ENCODE data around the gene TWIST2. TPM values are rescaled to one million over a fixed set of nuclear protein-coding genes. Genes with fewer than 3 reads are reported as not detected.
A peak's percentile ranks its signal among the peaks of the same experiment; 100 is the strongest.

TWIST2 gene
- total RNA-seq, 2 experiments from 2014 or later = not detected

DNA sequence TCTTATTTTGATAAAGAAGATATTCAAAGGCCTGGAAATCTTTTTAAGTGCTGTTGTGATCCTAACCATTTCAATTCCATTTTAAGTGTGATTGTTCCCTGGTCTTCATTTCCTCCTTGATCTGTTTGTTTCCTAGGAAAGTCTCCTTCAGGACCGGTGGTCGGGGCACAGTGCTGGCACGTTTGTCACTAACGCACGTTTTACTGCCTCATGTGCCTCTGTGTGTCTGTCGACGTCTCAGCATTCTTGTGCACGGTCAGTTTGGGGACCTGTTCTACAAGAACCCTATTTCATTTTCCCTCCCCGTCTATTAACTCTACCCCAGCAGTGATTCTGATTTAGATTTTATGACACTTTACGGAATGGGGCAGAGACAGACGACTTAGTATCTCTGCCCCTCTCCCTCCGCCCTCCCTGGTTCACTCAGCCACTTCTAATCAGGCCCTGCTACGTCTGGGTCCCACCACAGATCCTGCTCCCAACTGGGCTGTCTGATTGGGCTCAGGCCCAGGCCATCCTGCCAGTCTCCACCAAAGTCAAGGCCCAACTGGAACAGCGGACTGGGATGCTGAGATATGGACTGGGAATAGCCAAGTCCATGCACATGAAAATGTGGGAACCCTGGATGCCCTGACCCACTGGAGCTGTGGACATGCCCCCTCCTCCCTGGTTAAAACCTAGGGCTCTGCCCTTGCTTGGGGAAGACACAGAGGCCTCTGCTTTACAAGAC is 95.6 kb downstream of the TWIST2 start:
- Mint-ChIP-seq H3K4me1 (ENCODE audit: low read depth) (peaks cover 11% of the 10 kb centered on the region), H3K27ac (no peak overlapping the region), H3K27me3 (no peaks in the 10 kb centered on the region), H3K4me3 (no peak overlapping the region), H3K9me3 (no peaks in the 10 kb centered on the region), H3K36me3 (no peaks in the 10 kb centered on the region)
- DNase-seq = no peak
- POLR2A ChIA-PET = no interaction called here
- intact Hi-C loops (cut with micrococcal nuclease) = no loop called here
- CTCF ChIA-PET = no interaction called here

DNA sequence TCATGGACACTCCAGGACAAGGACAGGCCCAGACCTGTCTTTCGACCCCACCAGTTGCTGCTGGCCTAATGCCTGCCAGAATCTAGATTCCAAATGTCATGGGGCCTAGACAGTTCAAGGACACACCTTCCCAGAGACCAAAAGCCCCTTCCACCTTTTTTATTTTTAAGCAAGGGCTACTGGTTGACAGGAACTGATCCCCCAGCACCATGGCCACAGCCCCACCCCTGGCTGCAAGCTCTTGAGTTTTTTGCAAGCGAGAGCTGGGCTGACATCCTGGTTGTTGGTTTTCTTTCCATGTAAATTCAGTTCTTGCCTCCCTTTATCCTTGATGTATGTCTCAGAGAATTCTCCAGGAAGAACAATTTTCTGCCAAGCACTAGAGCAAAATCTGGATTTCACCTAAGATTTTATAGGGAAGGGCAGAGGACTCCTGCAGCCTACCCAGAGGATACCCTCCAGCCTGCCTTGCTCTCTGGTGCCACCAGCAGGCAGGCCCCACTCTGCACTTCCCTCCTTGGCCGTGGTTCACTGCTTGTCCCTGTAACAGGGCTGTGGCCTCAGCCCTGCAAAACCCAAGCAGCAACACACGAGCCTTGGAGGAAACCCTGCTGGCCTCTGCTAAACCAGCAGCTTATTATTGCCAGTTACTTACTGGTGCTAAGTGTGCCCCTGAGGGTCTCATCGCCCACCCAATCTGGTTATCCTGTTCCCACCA is 97.7 kb downstream of the TWIST2 start:
- peak; percentile 27 for DNase-seq
- ChIA-PET POLR2A (no interaction called here), CTCF (interaction anchor here (1.0 kb wide), 1 partner anchor 87 kb away, joined by 3 read pairs; no protein-coding TSS in a partner anchor)
- peaks cover 13% of the 10 kb centered on the region for H3K4me1 Mint-ChIP-seq (ENCODE audit: low read depth)
- H3K27me3 Mint-ChIP-seq = no peaks in the 10 kb centered on the region
- H3K9me3 Mint-ChIP-seq = no peaks in the 10 kb centered on the region
- intact Hi-C loops (cut with micrococcal nuclease) = no loop called here
- no peak overlapping the region for H3K27ac Mint-ChIP-seq
- H3K4me3 Mint-ChIP-seq = no peak overlapping the region
- H3K36me3 Mint-ChIP-seq = no peaks in the 10 kb centered on the region

DNA sequence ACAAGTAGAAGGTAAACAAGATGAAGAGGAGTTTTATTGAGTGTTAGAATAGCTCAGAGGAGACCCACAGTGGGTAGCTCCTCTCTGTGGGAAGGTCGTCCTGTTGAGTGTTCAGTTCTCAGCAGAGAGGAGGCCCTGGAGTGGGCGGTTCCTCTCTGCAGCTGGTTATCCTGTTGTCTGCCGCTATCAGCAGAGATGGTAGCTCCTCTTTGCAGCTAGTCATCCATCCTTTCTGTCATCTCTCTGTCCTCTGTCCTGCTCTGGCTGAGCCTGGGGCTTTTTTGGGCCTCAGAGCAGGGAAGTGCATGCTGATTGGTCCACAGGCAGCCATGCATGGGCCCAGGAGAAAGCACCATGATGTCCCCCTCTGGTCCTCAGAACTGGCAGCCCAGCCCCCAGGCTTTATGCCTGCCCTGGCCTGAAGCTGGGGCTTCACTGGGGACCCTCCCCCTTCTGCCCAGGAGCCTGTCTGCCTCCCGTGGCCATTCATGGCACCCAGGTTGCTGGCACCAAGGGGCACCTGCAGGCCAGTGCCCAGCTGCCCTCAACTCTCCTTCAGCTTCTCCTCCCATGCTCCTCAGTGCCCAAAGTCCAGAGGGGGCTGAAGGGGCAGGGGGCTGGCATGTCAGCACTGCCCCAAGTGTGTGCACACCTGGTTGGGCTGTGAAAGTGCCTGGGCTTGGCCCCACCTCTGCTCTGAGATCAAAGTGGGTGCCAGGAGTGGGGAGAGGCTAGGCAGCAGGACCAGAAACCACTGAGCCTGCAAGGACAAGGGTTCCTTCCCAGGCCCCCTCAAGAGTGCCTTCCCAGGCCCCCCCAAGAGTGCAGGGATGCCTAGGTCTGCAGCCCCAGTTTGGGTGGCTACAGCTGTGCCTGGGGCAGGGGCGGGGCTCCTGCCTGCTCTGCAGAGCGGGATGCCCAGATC is 98.7 kb downstream of the TWIST2 start:
- H3K4me1 Mint-ChIP-seq (ENCODE audit: low read depth) = peaks cover 13% of the 10 kb centered on the region
- CTCF ChIA-PET = interaction anchor here (1.0 kb wide), 1 partner anchor 86 kb away, joined by 3 read pairs; no protein-coding TSS in a partner anchor

DNA sequence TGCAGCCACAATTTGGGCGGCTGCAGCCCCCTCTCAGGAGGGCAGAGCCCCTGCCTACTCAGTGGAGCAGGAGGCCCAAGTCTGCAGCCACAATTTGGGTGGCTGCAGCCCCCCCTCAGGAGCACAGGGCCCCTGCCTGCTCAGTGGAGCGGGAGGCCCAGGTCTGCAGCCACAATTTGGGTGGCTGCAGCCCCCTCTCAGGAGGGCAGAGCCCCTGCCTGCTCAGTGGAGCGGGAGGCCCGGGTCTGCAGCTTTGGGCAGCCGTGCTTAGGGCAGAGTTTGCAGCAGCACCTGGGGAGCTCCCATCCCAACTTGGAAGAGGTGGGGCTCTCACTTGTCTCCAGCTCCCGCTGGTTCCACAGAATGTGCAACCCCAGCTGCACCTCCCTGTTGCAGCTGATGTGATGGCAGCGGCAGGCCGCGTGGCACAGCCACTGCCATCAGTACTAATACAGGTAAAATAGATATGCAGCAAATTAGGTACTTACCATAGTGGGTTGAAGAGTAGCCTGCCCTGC is 99.4 kb downstream of the TWIST2 start:
- DNase-seq = peak; percentile 4
- no peak overlapping the region for H3K27ac Mint-ChIP-seq
- intact Hi-C loops (cut with micrococcal nuclease) = no loop called here
- no peak overlapping the region for H3K4me3 Mint-ChIP-seq
- no peaks in the 10 kb centered on the region for H3K9me3 Mint-ChIP-seq
- peaks cover 13% of the 10 kb centered on the region for H3K4me1 Mint-ChIP-seq (ENCODE audit: low read depth)
- ChIA-PET CTCF (no interaction called here), POLR2A (no interaction called here)
- H3K27me3 Mint-ChIP-seq = no peaks in the 10 kb centered on the region
- H3K36me3 Mint-ChIP-seq = no peaks in the 10 kb centered on the region

More for the DNA sequence above, 98.7 kb downstream of the TWIST2 start:
- no peak overlapping the region for H3K4me3 Mint-ChIP-seq
- DNase-seq = peak; percentile 5
- POLR2A ChIA-PET = no interaction called here
- H3K27ac Mint-ChIP-seq = no peak overlapping the region
- no peaks in the 10 kb centered on the region for H3K36me3 Mint-ChIP-seq
- H3K27me3 Mint-ChIP-seq = no peaks in the 10 kb centered on the region
- no peaks in the 10 kb centered on the region for H3K9me3 Mint-ChIP-seq
- intact Hi-C loops (cut with micrococcal nuclease) = no loop called here

DNA sequence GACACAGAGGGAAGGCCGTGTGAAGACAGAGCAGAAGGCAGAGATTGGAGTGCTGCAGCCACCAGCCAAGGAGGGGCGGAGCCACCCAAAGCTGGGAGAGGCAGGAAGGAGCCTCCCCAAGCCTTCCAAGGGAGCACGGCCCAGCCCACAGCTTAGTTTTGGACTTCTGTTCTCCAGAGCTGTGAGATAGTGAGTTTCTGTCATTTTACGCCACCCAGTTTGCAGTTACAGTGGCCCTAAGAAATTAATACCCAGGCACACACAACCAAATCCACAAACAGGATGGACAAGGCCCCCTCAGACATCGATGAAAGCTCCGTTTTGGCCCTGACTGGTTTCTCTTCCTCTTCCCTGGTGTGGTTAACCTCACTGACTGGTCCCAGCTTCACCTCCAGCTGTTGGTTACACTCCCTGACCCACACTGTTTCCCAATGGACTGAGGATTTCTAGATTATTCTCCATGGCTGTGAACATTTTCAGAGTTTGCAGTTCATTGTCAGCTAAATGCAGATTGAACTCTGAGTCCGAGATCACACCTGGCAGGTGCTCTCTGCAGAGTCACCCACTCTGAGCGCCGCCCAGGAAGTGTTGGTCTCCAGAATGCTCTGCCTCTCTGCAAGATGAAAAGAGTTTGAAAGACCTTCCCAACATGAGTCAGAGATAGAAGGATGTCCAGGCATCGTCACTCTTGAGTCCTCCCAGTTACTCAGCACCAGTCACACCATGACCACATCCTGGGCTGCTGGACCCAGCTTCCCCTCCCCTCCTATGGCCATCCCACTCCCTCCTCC is 100.2 kb downstream of the TWIST2 start:
- Mint-ChIP-seq H3K27ac (no peak overlapping the region), H3K9me3 (no peaks in the 10 kb centered on the region), H3K36me3 (no peaks in the 10 kb centered on the region), H3K4me1 (ENCODE audit: low read depth) (peaks cover 13% of the 10 kb centered on the region), H3K4me3 (no peak overlapping the region), H3K27me3 (no peaks in the 10 kb centered on the region)
- ChIA-PET POLR2A (no interaction called here), CTCF (no interaction called here)
- peak; percentile 19 for DNase-seq
- intact Hi-C loops (cut with micrococcal nuclease) = no loop called here

DNA sequence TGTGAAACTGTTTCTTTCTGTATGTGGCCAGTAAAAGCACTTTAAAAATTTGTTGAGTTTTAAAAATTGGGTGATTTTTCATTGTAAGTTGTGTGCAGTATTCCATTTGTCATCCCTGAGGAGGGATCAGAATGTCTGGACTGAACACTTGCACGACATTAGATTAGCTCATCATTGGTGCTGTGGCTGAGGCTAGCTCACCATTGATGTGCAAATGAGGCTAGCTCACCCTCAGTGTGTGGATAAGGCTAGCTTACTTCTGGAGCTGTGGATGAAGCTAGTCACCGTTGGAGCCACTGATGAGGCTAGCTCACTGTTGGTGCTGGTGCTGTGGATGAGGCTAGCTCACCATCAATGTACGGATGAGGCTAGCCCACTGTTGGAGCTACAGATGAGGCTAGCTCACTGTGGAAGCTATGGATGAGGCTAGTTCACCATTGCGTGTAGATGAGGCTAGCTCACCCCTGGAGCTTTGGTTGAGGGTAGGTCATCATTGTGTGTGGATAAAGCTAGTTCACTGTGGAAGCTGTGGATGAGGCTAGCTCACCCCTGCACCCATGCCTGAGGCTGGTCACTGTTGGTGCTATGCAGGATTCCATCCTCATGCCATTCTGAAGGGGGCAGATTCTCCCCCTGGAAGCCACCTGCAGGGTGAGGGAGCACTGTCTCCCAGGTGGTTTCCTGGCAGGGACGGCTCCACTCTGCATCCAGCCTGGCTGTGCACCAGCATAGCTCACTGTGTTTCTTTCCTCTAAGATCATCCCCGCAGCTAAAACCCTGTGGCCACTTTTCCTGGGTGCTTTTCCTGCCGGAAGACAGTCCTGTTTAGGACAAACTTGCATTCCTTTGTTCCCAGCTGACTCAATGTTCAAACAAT is 101.1 kb downstream of the TWIST2 start:
- DNase-seq = peak; percentile 3
- Mint-ChIP-seq H3K4me3 (no peak overlapping the region), H3K27ac (no peak overlapping the region), H3K36me3 (no peaks in the 10 kb centered on the region), H3K27me3 (peaks cover 2% of the 10 kb centered on the region), H3K4me1 (ENCODE audit: low read depth) (peaks cover 13% of the 10 kb centered on the region), H3K9me3 (no peaks in the 10 kb centered on the region)
- intact Hi-C loops (cut with micrococcal nuclease) = no loop called here
- CTCF ChIA-PET = no interaction called here
- POLR2A ChIA-PET = no interaction called here

DNA sequence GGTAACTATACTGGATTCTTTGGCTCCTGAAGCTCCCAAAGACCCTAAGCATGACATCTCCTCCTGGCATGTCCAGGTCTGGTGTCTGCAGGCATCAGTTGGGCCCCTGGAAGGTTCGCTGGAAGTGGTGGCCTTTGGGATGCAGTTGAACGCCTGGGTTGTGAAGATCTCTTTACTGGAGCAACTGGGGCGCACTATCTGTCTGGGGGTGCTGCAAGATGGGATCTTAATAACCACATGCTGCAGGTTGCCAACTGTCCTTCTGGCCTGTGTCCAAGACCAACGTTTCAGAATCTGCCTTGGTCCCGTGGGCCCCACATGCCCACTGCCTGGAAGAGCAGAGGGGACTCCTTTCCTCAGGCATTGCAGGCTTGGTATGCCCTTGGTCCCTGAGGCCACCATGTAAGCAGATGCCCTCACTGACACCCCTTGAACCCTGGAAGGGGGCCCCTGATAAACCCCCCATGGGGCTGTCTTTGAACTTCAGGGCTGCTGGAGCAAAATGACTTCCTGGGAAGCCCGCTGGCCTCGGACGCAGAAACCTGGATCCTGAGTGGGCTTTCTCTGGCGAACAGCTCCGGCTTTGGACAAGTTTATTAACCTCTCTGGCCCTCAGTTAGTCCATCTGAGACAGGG is 101.9 kb downstream of the TWIST2 start:
- ChIA-PET POLR2A (no interaction called here), CTCF (no interaction called here)
- H3K27ac Mint-ChIP-seq = no peak overlapping the region
- H3K4me1 Mint-ChIP-seq (ENCODE audit: low read depth) = peaks cover 13% of the 10 kb centered on the region
- H3K27me3 Mint-ChIP-seq = peaks cover 2% of the 10 kb centered on the region
- no peaks in the 10 kb centered on the region for H3K36me3 Mint-ChIP-seq
- no peaks in the 10 kb centered on the region for H3K9me3 Mint-ChIP-seq
- intact Hi-C loops (cut with micrococcal nuclease) = no loop called here
- no peak overlapping the region for H3K4me3 Mint-ChIP-seq
- no peak for DNase-seq

DNA sequence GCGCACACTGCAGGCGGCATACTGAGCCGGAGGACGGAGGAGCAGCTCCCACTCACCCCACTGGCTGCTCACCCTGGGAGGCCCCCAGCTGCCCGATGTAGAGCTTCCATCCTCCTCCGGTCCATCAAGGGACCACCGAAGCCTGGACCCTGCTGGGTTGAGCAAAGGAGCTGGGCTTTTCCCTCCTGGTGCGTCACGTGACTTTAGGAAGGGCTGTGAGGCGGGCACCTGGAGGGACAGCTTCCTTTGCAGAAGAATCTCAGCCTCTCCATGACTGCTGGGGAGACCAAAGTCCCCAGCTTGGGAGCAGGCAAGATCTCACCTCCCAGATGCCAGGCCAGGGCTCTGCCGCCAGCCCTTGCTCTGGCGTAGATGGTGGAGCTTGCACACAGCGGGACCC is 102.7 kb downstream of the TWIST2 start:
- Mint-ChIP-seq H3K36me3 (no peaks in the 10 kb centered on the region), H3K27me3 (peaks cover 8% of the 10 kb centered on the region), H3K9me3 (no peaks in the 10 kb centered on the region), H3K4me3 (no peak overlapping the region), H3K4me1 (ENCODE audit: low read depth) (peaks cover 13% of the 10 kb centered on the region), H3K27ac (no peak overlapping the region)
- ChIA-PET CTCF (no interaction called here), POLR2A (no interaction called here)
- peak; percentile 6 for DNase-seq
- intact Hi-C loops (cut with micrococcal nuclease) = no loop called here

DNA sequence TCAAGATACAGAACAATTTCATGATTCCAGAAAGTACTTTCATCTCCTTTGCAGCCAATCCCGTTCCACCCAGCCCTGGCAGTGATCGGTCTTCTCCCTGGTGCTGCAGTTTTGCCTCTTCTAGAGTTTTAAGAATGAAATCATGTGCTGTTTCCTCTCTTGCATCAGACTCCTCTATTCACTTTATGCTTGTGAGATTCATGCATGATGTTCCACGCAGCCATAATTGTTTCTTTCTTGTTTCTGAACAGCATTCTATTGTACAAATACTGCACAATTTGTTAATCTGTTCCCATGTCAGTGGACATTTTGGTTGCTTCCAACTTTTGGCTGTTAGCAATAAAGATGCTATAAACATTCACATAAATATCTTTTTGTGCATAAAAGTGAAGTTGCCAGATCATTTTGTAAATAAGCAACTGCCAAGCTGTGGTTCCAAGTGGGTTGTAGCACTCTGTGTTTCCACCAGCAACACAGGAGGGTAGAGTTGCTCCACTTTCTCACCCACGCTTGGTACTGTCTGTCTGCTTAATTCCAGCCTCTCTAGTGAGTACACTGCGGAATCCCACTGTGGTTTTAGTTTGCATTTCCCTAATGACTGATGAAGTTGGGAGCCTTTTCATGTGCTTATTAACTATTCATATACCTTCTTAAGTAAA is 104.5 kb downstream of the TWIST2 start:
- Mint-ChIP-seq H3K27ac (no peak overlapping the region), H3K36me3 (no peaks in the 10 kb centered on the region), H3K27me3 (peaks cover 17% of the 10 kb centered on the region), H3K9me3 (no peaks in the 10 kb centered on the region), H3K4me3 (no peak overlapping the region), H3K4me1 (ENCODE audit: low read depth) (peaks cover 13% of the 10 kb centered on the region)
- DNase-seq = no peak
- intact Hi-C loops (cut with micrococcal nuclease) = no loop called here
- POLR2A ChIA-PET = no interaction called here
- CTCF ChIA-PET = no interaction called here

DNA sequence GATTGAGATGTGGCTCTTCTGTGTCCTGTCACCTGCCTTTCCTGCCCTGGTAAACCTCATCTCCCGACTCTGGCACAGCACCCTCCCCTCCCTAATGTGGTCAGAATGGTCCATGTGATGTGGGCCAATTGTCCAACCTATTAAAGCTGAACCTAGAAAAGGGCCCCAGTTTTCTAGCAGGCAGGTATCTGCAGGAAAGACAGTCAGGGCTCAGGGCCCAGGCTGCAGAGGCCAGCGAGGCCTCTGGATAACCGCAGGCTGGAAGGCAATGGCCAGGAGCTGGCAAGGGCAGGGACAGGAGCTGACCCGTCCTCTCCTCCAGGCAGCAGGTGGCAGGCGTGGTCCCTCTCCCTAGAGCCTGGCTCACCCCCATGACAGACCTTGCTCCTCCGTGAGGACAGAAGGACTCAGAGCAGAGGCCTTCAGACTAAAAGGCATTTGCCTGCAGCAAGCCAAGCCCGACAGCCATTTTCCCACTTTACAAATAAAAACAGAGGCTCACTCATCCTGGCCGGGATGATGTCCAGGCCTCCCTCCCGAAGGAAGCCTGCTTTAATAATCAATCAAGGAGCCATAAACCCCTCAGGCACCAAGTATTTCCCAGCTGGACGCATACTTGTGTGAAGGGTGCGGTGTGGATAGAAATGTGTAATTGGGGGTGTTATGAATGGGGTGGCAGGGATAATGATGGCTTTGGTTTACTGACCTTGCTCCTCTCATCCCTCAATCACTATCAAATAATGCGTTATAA is 107.1 kb downstream of the TWIST2 start:
- DNase-seq = no peak
- ChIA-PET POLR2A (no interaction called here), CTCF (no interaction called here)
- intact Hi-C loops (cut with micrococcal nuclease) = no loop called here
- Mint-ChIP-seq H3K27me3 (peaks cover 25% of the 10 kb centered on the region), H3K4me1 (ENCODE audit: low read depth) (no peaks in the 10 kb centered on the region), H3K9me3 (no peaks in the 10 kb centered on the region), H3K27ac (no peak overlapping the region), H3K36me3 (no peaks in the 10 kb centered on the region), H3K4me3 (no peak overlapping the region)

Data from activated CD4-positive, alpha-beta memory T cell treated with anti-CD3 and anti-CD28 coated beads for 36 hours (primary cell).